SJCRH30 (cell line): Measurements from ENCODE around the gene AK5. TPM values are rescaled to one million over a fixed set of nuclear protein-coding genes. Genes with fewer than 3 reads are reported as not detected.
"Not testable (repeated sequence)": the region's sequence is repeated elsewhere in the genome, so short reads cannot be mapped to it uniquely, and the experiment has no call there.

Experiments
- DNase-seq, 2 experiments: peaks; one replicate each; pipeline ENCODE4 v3.0.0-alpha.2; 2015 to 2020
- H3K27ac ChIP-seq: fragments of 250-450 bp; sonication (Bioruptor Pico); 2 replicates; pipeline ENCODE4 v1.5.1; 2020; ENCODE audit warnings: mild to moderate bottlenecking, moderate library complexity
- H3K27me3 ChIP-seq: fragments of 250-450 bp; sonication (Bioruptor Pico); 2 replicates; pipeline ENCODE4 v1.5.1; 2020; ENCODE audit warnings: mild to moderate bottlenecking, moderate library complexity
- H3K36me3 ChIP-seq: fragments of 250-450 bp; sonication (Bioruptor Pico); 2 replicates; pipeline ENCODE4 v1.5.1; 2020; ENCODE audit warnings: mild to moderate bottlenecking, moderate library complexity
- H3K4me1 ChIP-seq: fragments of 250-450 bp; sonication (Bioruptor Pico); 2 replicates; pipeline ENCODE4 v1.5.1; 2020; ENCODE audit warnings: mild to moderate bottlenecking, moderate library complexity
- H3K4me3 ChIP-seq: fragments of 250-450 bp; sonication (Bioruptor Pico); 2 replicates; pipeline ENCODE4 v1.5.1; 2020; ENCODE audit warnings: mild to moderate bottlenecking, moderate library complexity
- H3K9me3 ChIP-seq: fragments of 250-450 bp; sonication (Bioruptor Pico); replicated peaks from 2 replicates; pipeline ENCODE4 v1.5.1; 2020; ENCODE audit warnings: mild to moderate bottlenecking, moderate library complexity
- total RNA-seq: library from RNA; depleted of rRNA; stranded (reverse); fragments of >200 nt; shearing (Covaris generic); gene quantifications from 2 replicates; pipeline ENCODE4 v1.2.3, GENCODE V29; 2014

Gene AK5
- total RNA-seq, 1 experiment from 2014 or later, result 22.3 TPM

GRCh38 chr1:77412820-77413530 lies 131.2 kb downstream of the AK5 start:
- Histone ChIP-seq H3K9me3 (peaks cover 7% of the 10 kb centered on the region; the same call in 1 of the 2 replicates), H3K4me3 (no peak overlapping the region), H3K27ac (no peak overlapping the region)

DNA sequence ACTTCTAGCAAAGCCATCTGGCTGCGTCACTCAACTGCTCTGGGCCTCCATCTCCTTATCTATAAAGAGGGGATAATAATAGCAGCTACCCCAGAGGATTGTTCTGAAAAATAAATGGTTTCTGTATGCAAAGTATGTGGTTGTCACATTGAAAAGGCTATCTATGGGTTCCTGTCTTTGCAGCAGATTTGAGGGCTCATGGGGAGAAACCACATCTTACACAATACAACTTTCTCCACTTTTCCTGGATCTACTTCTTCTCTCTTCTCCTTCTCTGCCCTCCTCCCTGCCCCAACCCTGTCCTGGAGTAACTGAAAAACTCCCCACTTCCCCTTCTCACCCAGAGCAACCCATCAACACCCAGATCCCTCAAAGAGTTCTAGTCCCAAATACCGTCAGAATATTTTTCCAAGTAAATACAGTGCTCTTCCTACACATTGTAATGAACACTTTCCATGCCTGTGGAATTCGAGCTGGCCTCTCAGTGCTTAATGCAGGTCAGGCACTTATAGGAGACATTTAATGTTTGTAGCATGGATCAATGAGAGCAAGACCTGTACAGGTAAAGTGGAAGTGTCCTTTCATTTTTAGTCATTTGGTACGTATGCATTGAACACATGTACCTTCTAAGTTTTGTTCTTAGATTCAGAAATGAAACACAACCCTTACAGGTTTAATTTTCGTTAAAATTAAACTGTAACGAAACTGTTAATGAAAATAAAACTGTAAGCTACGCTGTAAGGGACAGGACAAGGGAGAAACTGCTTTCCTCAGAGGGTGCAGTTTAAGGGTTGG lies 131.9 kb downstream of the AK5 start:
- Histone ChIP-seq H3K9me3 (0 out of 2 replicates have a peak, but pooled peaks cover 7% of the 10 kb centered on the region), H3K36me3 (0 out of 2 replicates have a peak, but pooled peaks cover 2% of the 10 kb centered on the region), H3K4me3 (no peak overlapping the region), H3K27ac (no peak overlapping the region), H3K27me3 (no peaks in the 10 kb centered on the region), H3K4me1 (no peaks in the 10 kb centered on the region)
- no peak for DNase-seq

More at GRCh38 chr1:77412820-77413530, 131.2 kb downstream of the AK5 start:
- Histone ChIP-seq H3K4me1 (peaks cover 4% of the 10 kb centered on the region; the same call in 1 of the 2 replicates), H3K36me3 (0 out of 2 replicates have a peak, but pooled peaks cover 2% of the 10 kb centered on the region), H3K27me3 (no peaks in the 10 kb centered on the region)
- no peak for DNase-seq

DNA sequence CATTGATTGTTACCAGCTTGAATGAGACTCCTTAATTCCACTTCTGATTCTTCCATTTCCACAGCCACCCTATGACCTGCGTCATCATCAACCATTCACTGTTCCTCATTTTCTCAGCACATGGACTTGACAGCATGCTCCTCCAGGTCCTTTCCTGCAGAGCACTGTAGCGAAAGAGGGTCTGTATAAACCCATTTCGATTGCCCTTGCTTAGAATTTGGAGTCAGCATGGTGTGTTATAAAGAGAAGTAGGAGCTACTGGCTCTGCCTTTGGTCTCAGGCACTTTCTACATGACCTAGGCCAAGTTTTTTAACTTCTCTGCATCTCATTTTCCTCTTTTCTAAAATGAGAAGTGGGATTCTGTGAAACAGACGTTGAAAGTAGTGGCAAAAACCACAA lies 133.8 kb downstream of the AK5 start:
- no peaks in the 10 kb centered on the region for H3K4me1 ChIP-seq
- no peak overlapping the region for H3K27ac ChIP-seq
- H3K4me3 ChIP-seq, result no peak overlapping the region
- H3K27me3 ChIP-seq, result no peaks in the 10 kb centered on the region
- no peak for DNase-seq
- H3K9me3 ChIP-seq, result 0 out of 2 replicates have a peak, but pooled peaks cover 3% of the 10 kb centered on the region
- H3K36me3 ChIP-seq, result 0 out of 2 replicates have a peak, but pooled peaks cover 2% of the 10 kb centered on the region

DNA sequence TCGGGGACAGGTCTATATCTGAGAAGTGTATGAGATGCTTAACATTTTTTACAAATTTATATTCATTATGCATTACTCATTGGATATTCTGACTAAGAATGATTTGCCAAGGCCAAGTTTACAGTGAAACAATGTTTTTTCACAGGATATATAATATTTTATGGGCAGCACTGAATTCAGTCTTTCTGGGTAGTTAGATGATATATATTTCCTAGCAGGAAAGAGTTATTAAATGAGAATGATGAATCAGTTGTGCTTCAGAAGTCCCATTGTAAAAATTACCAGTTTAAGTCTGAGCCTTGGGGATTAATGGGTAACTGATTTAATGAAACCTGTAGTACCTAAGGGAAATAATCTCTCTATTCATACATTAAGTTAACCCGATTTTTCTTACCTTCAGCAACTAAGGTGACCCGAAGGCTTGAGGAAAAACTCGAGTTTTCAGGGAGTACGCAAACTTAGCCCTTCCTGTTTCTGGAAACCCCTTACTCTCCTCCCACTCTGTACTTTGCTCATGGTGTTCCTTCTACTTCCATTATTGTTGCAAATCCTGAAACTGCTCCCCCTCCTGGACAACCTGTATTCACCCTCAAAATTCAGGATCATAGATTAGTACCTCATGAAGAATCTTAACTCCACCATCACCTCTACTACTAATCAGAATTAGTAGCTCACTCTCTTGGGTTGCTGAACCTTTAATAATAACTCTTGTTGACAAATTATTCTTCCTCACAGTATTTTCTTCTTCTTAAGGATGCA lies 135.1 kb downstream of the AK5 start:
- Histone ChIP-seq H3K4me3 (no peak overlapping the region), H3K9me3 (0 out of 2 replicates have a peak, but pooled peaks cover 3% of the 10 kb centered on the region), H3K27me3 (no peaks in the 10 kb centered on the region), H3K36me3 (0 out of 2 replicates have a peak, but pooled peaks cover 2% of the 10 kb centered on the region), H3K27ac (no peak overlapping the region), H3K4me1 (no peaks in the 10 kb centered on the region)
- DNase-seq, result peak; percentile 18 to 49

DNA sequence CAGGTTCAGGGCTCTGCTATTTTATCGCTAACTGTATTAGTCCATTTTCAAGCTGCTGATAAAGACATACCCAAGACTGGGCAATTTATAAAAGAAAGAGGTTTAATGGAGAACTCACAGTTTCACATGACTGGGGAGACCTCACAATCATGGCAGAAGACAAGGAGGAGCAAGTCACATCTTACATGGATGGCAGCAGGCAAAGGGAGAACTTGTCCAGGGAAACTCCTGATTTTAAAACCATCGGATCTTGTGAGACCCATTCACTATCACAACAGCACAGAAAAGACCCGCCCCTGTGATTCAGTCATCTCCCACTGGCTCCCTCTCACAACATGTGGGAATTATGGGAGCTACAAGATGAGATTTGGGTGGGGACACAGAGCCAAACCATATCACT lies 136.2 kb downstream of the AK5 start:
- not testable (repeated sequence) for H3K27me3 ChIP-seq, H3K27ac ChIP-seq, H3K36me3 ChIP-seq, H3K4me1 ChIP-seq, DNase-seq, H3K4me3 ChIP-seq, H3K9me3 ChIP-seq

DNA sequence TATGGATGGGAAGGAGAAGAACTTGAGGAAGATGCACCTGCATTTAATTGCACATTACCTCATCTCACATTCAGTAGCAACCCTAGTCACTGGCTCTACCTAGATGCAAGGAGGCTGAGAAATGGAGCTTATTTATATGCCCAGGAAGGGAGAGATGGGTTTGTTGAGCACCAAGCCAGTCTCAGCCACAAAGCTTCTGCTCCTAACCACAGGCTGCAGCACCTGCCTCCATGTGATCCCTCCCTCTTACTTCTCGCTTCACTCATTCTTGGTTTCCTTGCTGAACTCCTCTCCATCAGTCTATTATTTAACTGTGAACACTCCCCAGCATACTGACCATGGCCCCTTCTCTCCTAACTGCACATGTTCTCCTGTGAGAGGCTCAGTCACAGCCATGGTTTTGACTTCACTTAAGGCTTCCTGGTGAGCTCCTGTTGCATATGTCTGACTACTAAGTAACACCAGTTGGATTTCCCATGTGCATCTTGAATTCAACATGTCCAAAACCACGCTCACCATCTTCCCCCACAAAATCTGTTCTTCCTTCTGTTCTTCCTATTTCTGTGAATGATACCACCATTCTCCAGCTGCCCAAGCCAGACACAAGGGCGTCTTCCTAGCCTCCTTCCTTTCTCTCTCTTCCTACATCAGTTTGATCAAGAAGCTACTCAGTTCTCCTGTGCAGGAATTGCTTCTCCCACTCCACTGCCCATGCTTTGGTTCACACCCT lies 139.8 kb downstream of the AK5 start:
- H3K27me3 ChIP-seq, result no peaks in the 10 kb centered on the region
- H3K4me3 ChIP-seq, result no peak overlapping the region
- no peak overlapping the region for H3K27ac ChIP-seq
- H3K36me3 ChIP-seq, result 0 out of 2 replicates have a peak, but pooled peaks cover 2% of the 10 kb centered on the region
- H3K4me1 ChIP-seq, result no peaks in the 10 kb centered on the region
- H3K9me3 ChIP-seq, result peaks cover 9% of the 10 kb centered on the region
- no peak for DNase-seq

DNA sequence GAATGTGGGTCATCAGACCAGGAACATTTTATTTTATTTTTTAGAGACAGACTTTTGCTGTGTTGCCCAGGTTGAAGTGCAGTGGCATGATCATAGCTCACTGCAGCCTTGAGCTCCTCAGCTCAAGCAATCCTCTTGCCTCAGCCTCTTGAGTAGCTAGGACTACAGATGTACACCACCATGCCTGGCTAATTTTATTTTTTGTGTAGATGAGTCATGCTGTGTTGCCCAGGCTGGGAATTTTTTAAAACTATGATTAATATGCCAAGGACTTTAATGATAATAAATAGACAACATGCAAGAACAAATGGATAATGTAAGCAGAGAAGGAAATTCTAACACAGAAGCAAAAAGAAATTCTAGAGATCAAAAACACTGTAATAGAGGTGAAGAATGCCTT lies 142.4 kb downstream of the AK5 start:
- Histone ChIP-seq H3K36me3 (no peaks in the 10 kb centered on the region; the same call in 1 of the 2 replicates), H3K4me1 (no peaks in the 10 kb centered on the region), H3K4me3 (no peak overlapping the region), H3K9me3 (peaks cover 12% of the 10 kb centered on the region), H3K27me3 (no peaks in the 10 kb centered on the region), H3K27ac (no peak overlapping the region)
- no peak for DNase-seq

GRCh38 chr1:77428068-77428467 lies 146.2 kb downstream of the AK5 start:
- Histone ChIP-seq H3K27ac (no peak overlapping the region), H3K4me1 (peaks cover 6% of the 10 kb centered on the region; the same call in 1 of the 2 replicates), H3K9me3 (peaks cover 12% of the 10 kb centered on the region), H3K4me3 (no peak overlapping the region), H3K36me3 (no peaks in the 10 kb centered on the region; the same call in 1 of the 2 replicates), H3K27me3 (no peaks in the 10 kb centered on the region)
- no peak for DNase-seq

DNA sequence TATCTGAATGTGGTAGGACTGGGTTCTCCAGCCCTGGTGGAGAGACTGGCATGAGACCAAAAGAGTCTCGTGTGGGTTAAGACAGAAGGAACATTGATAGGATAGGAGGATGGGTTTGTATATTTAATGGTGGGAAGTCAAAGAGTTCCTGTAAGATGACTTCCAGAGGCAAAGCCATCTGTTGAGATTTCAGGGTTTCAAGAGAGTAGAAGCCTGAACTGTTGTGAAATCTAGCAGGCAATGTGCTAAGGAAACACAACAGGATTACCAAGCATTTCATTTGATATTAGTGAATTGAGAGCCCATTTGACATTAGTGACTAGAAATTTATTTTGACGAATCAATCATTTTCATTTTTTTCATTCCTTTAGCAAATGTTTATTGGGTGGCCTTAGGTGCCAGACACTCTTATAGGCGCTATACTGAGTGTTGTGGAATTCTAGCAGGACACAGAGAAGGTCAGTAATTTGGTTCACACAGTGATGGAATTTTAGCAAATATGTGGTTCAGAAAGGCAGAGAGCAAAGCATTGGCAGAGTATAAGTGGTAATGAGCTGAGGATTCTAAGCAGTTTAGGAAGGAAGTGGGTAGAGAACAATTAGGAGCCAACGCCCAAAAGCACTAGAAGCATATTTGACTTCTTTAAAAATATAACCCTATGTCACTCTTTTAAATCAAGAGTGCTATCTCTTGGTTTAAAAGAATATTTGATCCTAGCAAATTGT lies 149.3 kb downstream of the AK5 start:
- no peak overlapping the region for H3K27ac ChIP-seq
- no peaks in the 10 kb centered on the region for H3K27me3 ChIP-seq
- H3K4me1 ChIP-seq, result peaks cover 6% of the 10 kb centered on the region; the same call in 1 of the 2 replicates
- DNase-seq, result no peak
- H3K9me3 ChIP-seq, result peaks cover 6% of the 10 kb centered on the region
- no peaks in the 10 kb centered on the region; the same call in 1 of the 2 replicates for H3K36me3 ChIP-seq
- no peak overlapping the region for H3K4me3 ChIP-seq

GRCh38 chr1:77433934-77434333 lies 152.1 kb downstream of the AK5 start:
- no peak for DNase-seq
- Histone ChIP-seq H3K4me1 (peaks cover 6% of the 10 kb centered on the region; the same call in 1 of the 2 replicates), H3K4me3 (no peak overlapping the region), H3K27ac (no peak overlapping the region), H3K9me3 (no peaks in the 10 kb centered on the region), H3K27me3 (no peaks in the 10 kb centered on the region), H3K36me3 (no peaks in the 10 kb centered on the region)

- H3K9me3 ChIP-seq, result no peaks in the 10 kb centered on the region; the same call in 1 of the 2 replicates
- H3K4me1 ChIP-seq, result peaks cover 6% of the 10 kb centered on the region; the same call in 1 of the 2 replicates
- H3K4me3 ChIP-seq, result no peak overlapping the region
- no peaks in the 10 kb centered on the region for H3K27me3 ChIP-seq
- H3K27ac ChIP-seq, result no peak overlapping the region
- no peak for DNase-seq
- no peaks in the 10 kb centered on the region for H3K36me3 ChIP-seq
Observed at GRCh38 chr1:77434967-77435366, 153.1 kb downstream of the AK5 start.

DNA sequence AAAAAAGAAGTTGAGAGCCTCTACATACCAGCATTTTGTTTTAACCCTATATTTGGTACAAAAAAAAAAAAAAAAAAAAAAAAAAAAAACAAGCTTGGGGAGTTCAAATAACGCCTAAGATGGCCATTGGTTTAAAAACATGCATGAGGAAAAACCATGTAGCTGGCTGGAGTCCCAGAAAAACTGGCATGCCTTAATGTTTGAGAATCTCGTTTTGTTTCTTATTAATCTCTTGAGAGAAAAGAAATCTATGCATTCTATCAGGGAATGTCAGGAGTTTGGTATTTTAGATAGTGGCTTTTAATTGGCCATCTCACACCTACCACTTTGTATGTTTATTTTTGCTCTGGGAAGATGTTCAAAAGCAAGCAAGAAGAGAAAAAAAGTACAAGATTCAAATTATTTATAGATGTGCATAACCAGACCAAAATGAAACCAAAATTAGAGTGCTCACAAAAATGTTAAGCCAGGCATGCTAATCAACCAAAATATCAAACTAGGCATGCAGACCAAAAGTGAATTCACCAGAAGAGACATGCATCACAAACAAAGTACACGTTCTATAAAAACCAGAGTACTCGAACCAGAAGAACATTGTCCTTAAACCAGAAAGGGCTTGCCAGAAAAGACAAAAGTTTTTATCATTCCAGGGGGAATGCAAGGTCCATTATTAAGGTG lies 156.6 kb downstream of the AK5 start:
- no peak for DNase-seq
- Histone ChIP-seq H3K9me3 (no peaks in the 10 kb centered on the region; the same call in 1 of the 2 replicates), H3K27me3 (no peaks in the 10 kb centered on the region), H3K36me3 (no peaks in the 10 kb centered on the region), H3K4me1 (no peaks in the 10 kb centered on the region), H3K4me3 (no peak overlapping the region), H3K27ac (no peak overlapping the region)
